ENCODE data around the gene DSCAML1. TPM values are rescaled to one million over a fixed set of nuclear protein-coding genes. Genes with fewer than 3 reads are reported as not detected.
A peak's percentile ranks its signal among the peaks of the same experiment; 100 is the strongest.

The DSCAML1 gene
- total RNA-seq, 4 donors from 2014 or later = 0.54 to 1.8 (median 0.99) TPM

- no peak for TF ChIP-seq CTCF (IDR thresholded peaks at IDR 0.05)
- no peak for TF ChIP-seq POLR2A (IDR thresholded peaks at IDR 0.05)
- 91% methylated on average over 8 of the region's 8 CpGs for WGBS, 2 donors
- Histone ChIP-seq H3K4me3 (replicated peaks in 1 of 3) (no peak overlapping the region), H3K4me1 (no peaks in the 10 kb centered on the region), H3K36me3 (no peaks in the 10 kb centered on the region), H3K9me3 (no peaks in the 10 kb centered on the region), H3K27me3 (no peaks in the 10 kb centered on the region), H3K27ac (no peak overlapping the region)
- DNase-seq = no peak
- intact Hi-C loops (cut with DNase I) = no loop called here
Observed at GRCh38 chr11:117690484-117691217, 106.4 kb downstream of the DSCAML1 start.

DNA sequence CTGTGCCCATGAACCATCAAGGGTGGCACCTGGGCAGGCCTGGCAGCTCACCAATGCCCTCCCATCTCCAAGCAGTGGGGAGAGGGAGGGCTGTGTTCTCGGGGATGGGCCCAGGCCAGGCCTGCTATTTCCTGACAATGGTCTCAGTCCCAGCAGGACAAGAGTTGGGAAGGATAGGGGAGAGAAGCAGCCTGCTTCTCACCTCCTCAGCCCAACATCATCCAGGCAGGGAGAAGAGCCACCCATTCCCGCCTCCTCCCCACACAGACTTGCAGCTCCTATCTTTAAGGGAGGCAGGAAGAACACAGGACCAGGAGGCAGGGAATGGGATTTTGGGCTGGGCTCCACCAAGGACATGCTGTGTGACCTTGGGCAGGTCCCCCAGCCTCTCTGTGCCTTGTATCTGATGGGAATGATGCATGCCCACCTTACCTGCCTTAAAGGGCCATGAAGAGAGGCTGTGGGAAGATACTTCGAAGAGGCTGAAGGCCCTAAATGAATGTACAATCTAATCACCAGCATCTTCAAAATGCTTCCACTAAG lies 108.7 kb downstream of the DSCAML1 start:
- Histone ChIP-seq H3K27me3 (no peaks in the 10 kb centered on the region), H3K4me1 (no peaks in the 10 kb centered on the region), H3K27ac (no peak overlapping the region), H3K9me3 (no peaks in the 10 kb centered on the region), H3K36me3 (no peaks in the 10 kb centered on the region), H3K4me3 (replicated peaks in 1 of 3) (no peak overlapping the region)
- 53 to 79% methylated on average over 3 of the region's 3 CpGs for WGBS, 2 donors
- TF ChIP-seq CTCF (IDR thresholded peaks at IDR 0.05) (no peak), POLR2A (IDR thresholded peaks at IDR 0.05) (no peak)
- intact Hi-C loops (cut with DNase I) = no loop called here
- DNase-seq = peak; percentile 46 to 47

- no peak for DNase-seq
- H3K27me3 ChIP-seq = no peaks in the 10 kb centered on the region
- no peak overlapping the region for H3K27ac ChIP-seq
- no peak for TF ChIP-seq POLR2A (IDR thresholded peaks at IDR 0.05)
- TF ChIP-seq CTCF (IDR thresholded peaks at IDR 0.05) = no peak
- H3K4me1 ChIP-seq = no peaks in the 10 kb centered on the region
- H3K4me3 ChIP-seq (replicated peaks in 1 of 3) = no peak overlapping the region
- H3K36me3 ChIP-seq = no peaks in the 10 kb centered on the region
- 92 to 93% methylated on average over 6 of the region's 6 CpGs for WGBS, 2 donors
- intact Hi-C loops (cut with DNase I) = no loop called here
- H3K9me3 ChIP-seq = no peaks in the 10 kb centered on the region
Observed at GRCh38 chr11:117687776-117688175, 109.2 kb downstream of the DSCAML1 start.

- TF ChIP-seq CTCF (IDR thresholded peaks at IDR 0.05) (no peak), POLR2A (IDR thresholded peaks at IDR 0.05) (no peak)
- no peaks in the 10 kb centered on the region for H3K36me3 ChIP-seq
- H3K4me3 ChIP-seq (replicated peaks in 1 of 3) = no peak overlapping the region
- no peaks in the 10 kb centered on the region for H3K9me3 ChIP-seq
- DNase-seq = no peak
- H3K4me1 ChIP-seq = no peaks in the 10 kb centered on the region
- WGBS, 2 donors = 72 to 87% methylated on average over 3 of the region's 3 CpGs
- intact Hi-C loops (cut with DNase I) = no loop called here
- no peaks in the 10 kb centered on the region for H3K27me3 ChIP-seq
- no peak overlapping the region for H3K27ac ChIP-seq
Observed at GRCh38 chr11:117686711-117687110, 110.3 kb downstream of the DSCAML1 start.

- Histone ChIP-seq H3K4me1 (no peaks in the 10 kb centered on the region), H3K4me3 (replicated peaks in 1 of 3) (no peak overlapping the region), H3K27me3 (no peaks in the 10 kb centered on the region), H3K9me3 (no peaks in the 10 kb centered on the region), H3K36me3 (no peaks in the 10 kb centered on the region), H3K27ac (no peak overlapping the region)
- TF ChIP-seq CTCF (IDR thresholded peaks at IDR 0.05) = no peak
- no peak for TF ChIP-seq POLR2A (IDR thresholded peaks at IDR 0.05)
- no peak for DNase-seq
- intact Hi-C loops (cut with DNase I) = no loop called here
- WGBS, 2 donors = 93 to 95% methylated on average over 3 to 6 of the region's 6 CpGs
Observed at GRCh38 chr11:117685566-117685965, 111.5 kb downstream of the DSCAML1 start.
